NCI-H2107 (cell line): ENCODE results near the gene C11orf87.

Source experiments
- DNase-seq: peaks from one replicate; lab custom pipeline; 2025; lab: John Stamatoyannopoulos, UW

C11orf87 gene

GRCh38 chr11:109443052-109443451, 21.1 kb downstream of the C11orf87 start:
- DNase-seq, result no peak

- DNase-seq, result no peak
These were observed 32.9 kb downstream of the C11orf87 start for GRCh38 chr11:109454857-109455256.
